Measurements from ENCODE around the gene HES6.

DNA sequence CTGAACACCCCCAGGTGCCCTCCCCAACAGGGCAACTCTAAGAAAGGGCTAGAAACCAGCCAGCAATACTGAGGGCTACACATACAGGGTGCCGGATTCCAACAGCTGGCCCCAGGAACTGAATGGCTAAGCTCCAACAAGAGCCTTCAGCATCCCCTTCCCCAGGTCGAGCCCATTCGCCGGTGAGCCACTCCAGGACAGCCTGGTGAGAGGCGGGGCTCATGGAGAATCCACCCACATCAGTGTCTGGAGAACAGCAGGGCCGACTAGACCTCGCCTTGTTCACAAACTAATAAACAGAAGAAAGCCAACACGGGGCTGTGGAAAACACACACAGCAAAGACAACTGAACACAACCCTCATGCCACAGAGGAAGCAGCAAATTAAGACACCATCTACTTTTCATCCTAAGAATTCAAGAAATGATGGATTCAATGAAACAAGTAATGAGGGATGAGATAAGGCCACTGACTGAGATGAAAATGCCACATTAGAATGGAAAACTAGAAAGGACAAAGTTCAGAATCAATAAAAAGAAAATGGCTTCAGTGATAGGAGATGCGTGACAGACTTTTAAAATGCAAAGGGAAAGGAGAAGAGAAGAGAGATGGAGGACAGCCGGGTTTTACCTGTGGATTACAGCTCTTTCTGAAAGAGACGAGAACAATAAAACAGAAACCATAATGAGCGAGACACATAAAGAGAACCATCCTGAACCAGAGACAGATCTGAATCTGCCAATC, 40.4 kb upstream of the HES6 start:
- TF ChIP-seq, protein P1, sequence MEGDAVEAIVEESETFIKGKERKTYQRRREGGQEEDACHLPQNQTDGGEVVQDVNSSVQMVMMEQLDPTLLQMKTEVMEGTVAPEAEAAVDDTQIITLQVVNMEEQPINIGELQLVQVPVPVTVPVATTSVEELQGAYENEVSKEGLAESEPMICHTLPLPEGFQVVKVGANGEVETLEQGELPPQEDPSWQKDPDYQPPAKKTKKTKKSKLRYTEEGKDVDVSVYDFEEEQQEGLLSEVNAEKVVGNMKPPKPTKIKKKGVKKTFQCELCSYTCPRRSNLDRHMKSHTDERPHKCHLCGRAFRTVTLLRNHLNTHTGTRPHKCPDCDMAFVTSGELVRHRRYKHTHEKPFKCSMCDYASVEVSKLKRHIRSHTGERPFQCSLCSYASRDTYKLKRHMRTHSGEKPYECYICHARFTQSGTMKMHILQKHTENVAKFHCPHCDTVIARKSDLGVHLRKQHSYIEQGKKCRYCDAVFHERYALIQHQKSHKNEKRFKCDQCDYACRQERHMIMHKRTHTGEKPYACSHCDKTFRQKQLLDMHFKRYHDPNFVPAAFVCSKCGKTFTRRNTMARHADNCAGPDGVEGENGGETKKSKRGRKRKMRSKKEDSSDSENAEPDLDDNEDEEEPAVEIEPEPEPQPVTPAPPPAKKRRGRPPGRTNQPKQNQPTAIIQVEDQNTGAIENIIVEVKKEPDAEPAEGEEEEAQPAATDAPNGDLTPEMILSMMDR (conservative IDR thresholded peaks at IDR 0.05), result no peak
- TF ChIP-seq EZH2 (IDR thresholded peaks at IDR 0.05; ENCODE audit: low read depth), result no peak
